SH-SY5Y (cell line): ENCODE measurements around the gene RIMKLB.

Experiments
- GATA2 ChIP-seq: IDR thresholded peaks from 2 replicates; pipeline ENCODE4 v1.6.1; 2011; ENCODE audit warnings: mild to moderate bottlenecking, low read depth, low read length
- GATA3 ChIP-seq: IDR thresholded peaks from 2 replicates; pipeline ENCODE4 v1.6.1; 2011; ENCODE audit warnings: low read depth, mild to moderate bottlenecking, low read length, moderate library complexity

DNA sequence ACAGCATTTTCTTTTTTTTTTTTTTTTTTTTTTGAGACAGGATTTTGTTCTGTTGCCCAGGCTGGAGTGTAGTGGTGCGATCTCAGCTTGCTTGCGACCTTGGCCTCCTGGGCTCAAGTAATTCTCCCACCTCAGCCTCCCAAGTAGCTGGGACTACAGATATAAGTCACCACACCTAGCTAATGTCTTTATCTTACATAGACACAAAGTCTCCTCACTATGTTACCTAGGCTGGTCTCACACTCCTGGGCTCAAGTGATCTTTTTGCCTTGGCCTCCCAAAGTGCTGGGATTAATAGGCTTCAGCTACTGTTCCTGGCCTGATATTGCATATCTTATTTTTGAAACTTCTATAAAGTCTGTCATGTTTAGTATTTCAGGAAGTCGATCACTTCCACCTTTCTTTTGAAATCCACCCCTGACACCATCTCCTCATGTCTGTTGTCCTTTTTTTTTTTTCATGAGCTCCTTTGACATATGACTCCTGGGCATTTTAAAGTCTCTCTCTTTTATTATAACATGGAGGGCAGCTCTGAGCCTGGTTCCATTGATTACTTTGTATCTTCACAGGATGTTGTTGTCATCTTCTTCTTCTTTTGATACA is 118.8 kb downstream of the RIMKLB start:
- no peak for TF ChIP-seq GATA3
- no peak for TF ChIP-seq GATA2
